ENCODE results near the gene SLC7A1.

The SLC7A1 gene

GRCh38 chr13:29483623-29484022 is 111.9 kb downstream of the SLC7A1 start:
- no peak for DNase-seq

GRCh38 chr13:29483211-29483610 is 112.3 kb downstream of the SLC7A1 start:
- no peak for DNase-seq

GRCh38 chr13:29482504-29482903 is 113.0 kb downstream of the SLC7A1 start:
- no peak for DNase-seq

- no peak for DNase-seq
Measured at GRCh38 chr13:29481603-29482002, 113.9 kb downstream of the SLC7A1 start.

GRCh38 chr13:29480893-29481525 is 114.5 kb downstream of the SLC7A1 start:
- DNase-seq: peak; percentile 16

- DNase-seq: no peak
Measured at GRCh38 chr13:29479716-29480492, 115.6 kb downstream of the SLC7A1 start.

GRCh38 chr13:29476046-29476445 is 119.4 kb downstream of the SLC7A1 start:
- no peak for DNase-seq

GRCh38 chr13:29474991-29475390 is 120.5 kb downstream of the SLC7A1 start:
- no peak for DNase-seq

GRCh38 chr13:29473166-29473565 is 122.3 kb downstream of the SLC7A1 start:
- no peak for DNase-seq

GRCh38 chr13:29472332-29472961 is 123.0 kb downstream of the SLC7A1 start:
- DNase-seq: peak; percentile 63

- DNase-seq: peak; percentile 87
Measured at GRCh38 chr13:29471551-29471950, 123.9 kb downstream of the SLC7A1 start.

GRCh38 chr13:29465741-29466293 is 129.7 kb downstream of the SLC7A1 start:
- DNase-seq: no peak

GRCh38 chr13:29464105-29464679 is 131.3 kb downstream of the SLC7A1 start:
- no peak for DNase-seq

- no peak for DNase-seq
Measured at GRCh38 chr13:29459813-29460355, 135.6 kb downstream of the SLC7A1 start.
